Ishikawa (cell line): ENCODE data around the gene MBLAC2.

Experiments
- CEBPB ChIP-seq: IDR thresholded peaks from 2 replicates; pipeline ENCODE4 v1.6.1; 2012
- CREB1 ChIP-seq: IDR thresholded peaks from 2 replicates; pipeline ENCODE4 v1.6.1; 2012; ENCODE audit warnings: low read depth
- EGR1 ChIP-seq: IDR thresholded peaks from 2 replicates; pipeline ENCODE4 v1.6.1; 2012
- EP300 ChIP-seq: IDR thresholded peaks from 2 replicates; pipeline ENCODE4 v1.6.1; 2012; ENCODE audit warnings: borderline replicate concordance
- FOXM1 ChIP-seq: IDR thresholded peaks from 2 replicates; pipeline ENCODE4 v1.6.1; 2012; ENCODE audit warnings: low read depth, borderline replicate concordance
- NFIC ChIP-seq: IDR thresholded peaks from 2 replicates; pipeline ENCODE4 v1.6.1; 2012
- RAD21 ChIP-seq: IDR thresholded peaks from 2 replicates; pipeline ENCODE4 v1.6.1; 2012; ENCODE audit warnings: low read depth
- TAF1 ChIP-seq: IDR thresholded peaks from 2 replicates; pipeline ENCODE4 v1.6.1; 2012; ENCODE audit warnings: low read depth, mild to moderate bottlenecking
- TCF12 ChIP-seq: IDR thresholded peaks from 2 replicates; pipeline ENCODE4 v1.6.1; 2012; ENCODE audit warnings: low read depth
- TEAD4 ChIP-seq: IDR thresholded peaks from 2 replicates; pipeline ENCODE4 v1.6.1; 2012
- YY1 ChIP-seq: IDR thresholded peaks from 2 replicates; pipeline ENCODE4 v1.6.1; 2012; ENCODE audit warnings: low read depth
- ZBTB7A ChIP-seq: IDR thresholded peaks from 2 replicates; pipeline ENCODE4 v1.6.1; 2012; ENCODE audit warnings: low read depth
- TF ChIP-seq, protein P1 (sequence below): IDR thresholded peaks from 2 replicates; pipeline ENCODE4 v1.6.1; 2012
- TF ChIP-seq, protein P2 (sequence below): IDR thresholded peaks from 2 replicates; pipeline ENCODE4 v1.6.1; 2012
- TF ChIP-seq, protein P3 (sequence below): IDR thresholded peaks from 2 replicates; pipeline ENCODE4 v1.6.1; 2012; ENCODE audit warnings: low read depth, mild to moderate bottlenecking

Gene MBLAC2

DNA sequence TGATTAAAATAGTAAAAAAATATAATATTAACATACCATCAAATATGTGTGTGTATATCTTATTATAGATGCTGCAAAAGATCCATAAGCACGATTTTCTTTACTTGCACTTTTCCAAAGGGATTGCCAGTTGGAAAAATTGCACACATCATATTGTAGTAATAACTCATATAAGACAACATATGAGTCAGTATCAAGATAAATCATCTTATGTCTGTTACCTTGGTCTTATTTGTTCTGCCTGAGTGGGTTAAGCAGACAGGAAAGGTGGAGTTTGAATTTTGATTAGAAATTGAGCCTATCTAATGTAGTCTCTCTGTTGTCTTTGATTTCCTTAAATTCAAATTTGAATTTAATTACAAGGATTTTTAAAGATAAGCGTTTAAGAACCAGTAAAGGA lies 30.2 kb upstream of the MBLAC2 start:
- TF ChIP-seq TAF1, result no peak
- no peak for TF ChIP-seq EGR1
- TF ChIP-seq, protein P1, sequence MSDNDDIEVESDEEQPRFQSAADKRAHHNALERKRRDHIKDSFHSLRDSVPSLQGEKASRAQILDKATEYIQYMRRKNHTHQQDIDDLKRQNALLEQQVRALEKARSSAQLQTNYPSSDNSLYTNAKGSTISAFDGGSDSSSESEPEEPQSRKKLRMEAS, result no peak
- TF ChIP-seq FOXM1, result no peak
- TF ChIP-seq, protein P2, sequence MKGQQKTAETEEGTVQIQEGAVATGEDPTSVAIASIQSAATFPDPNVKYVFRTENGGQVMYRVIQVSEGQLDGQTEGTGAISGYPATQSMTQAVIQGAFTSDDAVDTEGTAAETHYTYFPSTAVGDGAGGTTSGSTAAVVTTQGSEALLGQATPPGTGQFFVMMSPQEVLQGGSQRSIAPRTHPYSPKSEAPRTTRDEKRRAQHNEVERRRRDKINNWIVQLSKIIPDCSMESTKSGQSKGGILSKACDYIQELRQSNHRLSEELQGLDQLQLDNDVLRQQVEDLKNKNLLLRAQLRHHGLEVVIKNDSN, result no peak
- TF ChIP-seq, protein P3, sequence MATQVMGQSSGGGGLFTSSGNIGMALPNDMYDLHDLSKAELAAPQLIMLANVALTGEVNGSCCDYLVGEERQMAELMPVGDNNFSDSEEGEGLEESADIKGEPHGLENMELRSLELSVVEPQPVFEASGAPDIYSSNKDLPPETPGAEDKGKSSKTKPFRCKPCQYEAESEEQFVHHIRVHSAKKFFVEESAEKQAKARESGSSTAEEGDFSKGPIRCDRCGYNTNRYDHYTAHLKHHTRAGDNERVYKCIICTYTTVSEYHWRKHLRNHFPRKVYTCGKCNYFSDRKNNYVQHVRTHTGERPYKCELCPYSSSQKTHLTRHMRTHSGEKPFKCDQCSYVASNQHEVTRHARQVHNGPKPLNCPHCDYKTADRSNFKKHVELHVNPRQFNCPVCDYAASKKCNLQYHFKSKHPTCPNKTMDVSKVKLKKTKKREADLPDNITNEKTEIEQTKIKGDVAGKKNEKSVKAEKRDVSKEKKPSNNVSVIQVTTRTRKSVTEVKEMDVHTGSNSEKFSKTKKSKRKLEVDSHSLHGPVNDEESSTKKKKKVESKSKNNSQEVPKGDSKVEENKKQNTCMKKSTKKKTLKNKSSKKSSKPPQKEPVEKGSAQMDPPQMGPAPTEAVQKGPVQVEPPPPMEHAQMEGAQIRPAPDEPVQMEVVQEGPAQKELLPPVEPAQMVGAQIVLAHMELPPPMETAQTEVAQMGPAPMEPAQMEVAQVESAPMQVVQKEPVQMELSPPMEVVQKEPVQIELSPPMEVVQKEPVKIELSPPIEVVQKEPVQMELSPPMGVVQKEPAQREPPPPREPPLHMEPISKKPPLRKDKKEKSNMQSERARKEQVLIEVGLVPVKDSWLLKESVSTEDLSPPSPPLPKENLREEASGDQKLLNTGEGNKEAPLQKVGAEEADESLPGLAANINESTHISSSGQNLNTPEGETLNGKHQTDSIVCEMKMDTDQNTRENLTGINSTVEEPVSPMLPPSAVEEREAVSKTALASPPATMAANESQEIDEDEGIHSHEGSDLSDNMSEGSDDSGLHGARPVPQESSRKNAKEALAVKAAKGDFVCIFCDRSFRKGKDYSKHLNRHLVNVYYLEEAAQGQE, result no peak
- no peak for TF ChIP-seq EP300
- no peak for TF ChIP-seq NFIC

DNA sequence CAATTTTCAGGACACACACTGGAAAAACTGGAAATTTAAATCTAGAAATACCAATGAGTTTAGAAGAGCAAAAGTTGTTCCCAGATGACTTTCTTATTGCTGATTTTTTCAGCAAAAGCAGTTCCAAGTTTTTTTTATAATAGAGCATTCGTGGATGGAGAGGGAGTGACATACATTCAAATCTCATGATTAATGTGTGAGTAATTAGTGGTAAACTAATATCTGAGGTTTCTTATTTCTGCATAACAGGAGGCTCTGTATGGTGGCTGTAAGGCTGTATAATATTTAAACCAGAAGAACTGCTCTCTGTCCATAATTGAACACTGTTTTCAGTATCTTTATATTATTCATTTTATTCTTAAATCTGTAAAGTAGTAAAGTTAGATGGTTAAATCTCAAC lies 29.0 kb upstream of the MBLAC2 start:
- TF ChIP-seq TEAD4 (no peak), EP300 (no peak), YY1 (no peak), FOXM1 (no peak), EGR1 (no peak), CEBPB (no peak)
- TF ChIP-seq, protein P1, result no peak
- TF ChIP-seq, protein P2, result no peak

DNA sequence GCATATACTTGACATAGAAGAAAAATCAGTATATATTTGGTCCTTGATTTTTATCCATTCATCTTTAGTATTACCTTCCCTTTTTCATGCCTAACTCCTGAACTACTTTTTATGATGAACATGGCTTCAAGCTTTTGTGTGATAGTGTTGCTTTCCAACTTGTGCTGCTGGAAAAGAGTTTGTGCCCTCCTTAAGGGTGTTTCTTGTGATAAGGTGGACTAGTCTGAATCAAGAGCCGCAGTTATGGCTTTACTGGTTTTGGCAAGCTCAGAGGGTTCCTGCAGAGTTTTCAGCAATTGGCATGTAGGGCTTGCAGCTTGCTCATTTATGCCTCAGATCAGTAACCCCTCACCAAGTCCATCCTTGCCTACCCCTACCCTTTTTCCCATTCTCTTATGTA lies 20.6 kb upstream of the MBLAC2 start:
- TF ChIP-seq YY1 (no peak), TAF1 (no peak), FOXM1 (no peak), EGR1 (no peak), CREB1 (no peak), NFIC (no peak), EP300 (no peak), ZBTB7A (no peak), RAD21 (no peak), TCF12 (no peak), CEBPB (no peak), TEAD4 (no peak)
- TF ChIP-seq, protein P1, result no peak
- TF ChIP-seq, protein P2, result no peak
- TF ChIP-seq, protein P3, result no peak

DNA sequence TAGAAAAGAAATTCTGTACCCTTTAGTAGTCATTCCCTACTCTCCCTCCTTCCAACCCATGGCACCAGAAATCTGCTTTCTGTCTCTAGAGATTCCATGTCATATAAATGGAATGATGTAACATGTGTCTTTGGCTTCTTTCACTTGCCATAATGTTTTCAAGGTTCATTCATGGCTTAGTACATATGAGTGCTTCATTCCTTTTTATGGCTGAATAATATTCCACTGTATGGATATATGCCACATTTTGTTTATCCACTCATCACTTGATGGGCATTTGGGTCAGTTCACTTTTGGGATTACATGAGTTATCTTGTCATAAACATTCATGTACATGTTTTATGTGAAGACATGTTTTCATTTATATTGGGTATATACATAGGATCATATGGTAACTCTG lies 19.5 kb upstream of the MBLAC2 start:
- TF ChIP-seq CREB1, result no peak
- TF ChIP-seq, protein P3, result no peak
- TF ChIP-seq RAD21, result no peak
- no peak for TF ChIP-seq NFIC
- TF ChIP-seq, protein P2, result no peak
- TF ChIP-seq EP300, result no peak
- no peak for TF ChIP-seq TAF1
- TF ChIP-seq TEAD4, result no peak
- TF ChIP-seq ZBTB7A, result no peak
- no peak for TF ChIP-seq FOXM1
- TF ChIP-seq EGR1, result no peak
- TF ChIP-seq TCF12, result no peak
